Activated naive CD4-positive, alpha-beta T cell treated with anti-CD3 and anti-CD28 coated beads, Interleukin-2, amount 50 U/mL, for 16 hours (primary cell): ENCODE measurements around the gene LRRC14B.

ENCODE experiments used
- DNase-seq: peaks from one replicate; pipeline ENCODE4 v3.0.0-alpha.2; 2020

Gene LRRC14B

GRCh38 chr5:176296-176823 is 14.9 kb upstream of the LRRC14B start:
- no peak for DNase-seq

- no peak for DNase-seq
Observed at GRCh38 chr5:178110-178509, 13.2 kb upstream of the LRRC14B start.

GRCh38 chr5:179401-179800 is 11.9 kb upstream of the LRRC14B start:
- no peak for DNase-seq

- no peak for DNase-seq
Observed at GRCh38 chr5:180286-180918, 10.9 kb upstream of the LRRC14B start.

GRCh38 chr5:181160-181559 is 10.1 kb upstream of the LRRC14B start:
- no peak for DNase-seq

GRCh38 chr5:181566-181965 is 9.7 kb upstream of the LRRC14B start:
- DNase-seq, result no peak

GRCh38 chr5:182126-182525 is 9.2 kb upstream of the LRRC14B start:
- DNase-seq, result no peak

- no peak for DNase-seq
Observed at GRCh38 chr5:184471-184870, 6.8 kb upstream of the LRRC14B start.

GRCh38 chr5:185095-186070 is 5.9 kb upstream of the LRRC14B start:
- no peak for DNase-seq

GRCh38 chr5:186091-187041 is 4.9 kb upstream of the LRRC14B start:
- no peak for DNase-seq

GRCh38 chr5:187042-187431 is 4.3 kb upstream of the LRRC14B start:
- DNase-seq, result no peak

GRCh38 chr5:187617-188451 is 3.5 kb upstream of the LRRC14B start:
- DNase-seq, result no peak

- DNase-seq, result peak; percentile 90
Observed at GRCh38 chr5:188488-189481, 2.5 kb upstream of the LRRC14B start.

GRCh38 chr5:189486-189885 is 1.8 kb upstream of the LRRC14B start:
- DNase-seq, result no peak

- no peak for DNase-seq
Observed at GRCh38 chr5:189976-190365, 1.3 kb upstream of the LRRC14B start.

GRCh38 chr5:190366-191035 is 794 bp upstream of the LRRC14B start:
- no peak for DNase-seq

- DNase-seq, result no peak
Observed at GRCh38 chr5:191949-192690, 825 bp downstream of the LRRC14B start.

- no peak for DNase-seq
Observed at GRCh38 chr5:192691-192969, 1.3 kb downstream of the LRRC14B start.
